ENCODE measurements around the gene AP5S1. TPM values are rescaled to one million over a fixed set of nuclear protein-coding genes. Genes with fewer than 3 reads are reported as not detected.
A peak's percentile ranks its signal among the peaks of the same experiment; 100 is the strongest.

Gene AP5S1
- total and polyA plus RNA-seq, 2 experiments from 2014 or later: 7.6 to 22.9 TPM

- Histone ChIP-seq H3K4me3 (no peak overlapping the region), H3K36me3 (peaks cover 2% of the 10 kb centered on the region), H3K27me3 (no peaks in the 10 kb centered on the region), H3K4me1 (ENCODE audit: low read depth) (no peaks in the 10 kb centered on the region), H3K27ac (no peak overlapping the region), H3K9me3 (ENCODE audit: low read depth) (no peaks in the 10 kb centered on the region)
- no peak for TF ChIP-seq CTCF (IDR thresholded peaks at IDR 0.05; ENCODE audit: low read depth, low read length)
- DNase-seq (ENCODE audit: low read depth in 1 of 2, low spot score in 1 of 2): no peak
These were observed 51.4 kb downstream of the AP5S1 start for GRCh38 chr20:3871550-3872265.

GRCh38 chr20:3873507-3873906, 53.2 kb downstream of the AP5S1 start:
- Histone ChIP-seq H3K4me3 (no peak overlapping the region), H3K27me3 (no peaks in the 10 kb centered on the region), H3K27ac (no peak overlapping the region), H3K36me3 (peaks cover 2% of the 10 kb centered on the region), H3K9me3 (ENCODE audit: low read depth) (no peaks in the 10 kb centered on the region), H3K4me1 (ENCODE audit: low read depth) (no peaks in the 10 kb centered on the region)
- no peak for TF ChIP-seq CTCF (IDR thresholded peaks at IDR 0.05; ENCODE audit: low read depth, low read length)
- DNase-seq (ENCODE audit: low read depth in 1 of 2, low spot score in 1 of 2): no peak

DNA sequence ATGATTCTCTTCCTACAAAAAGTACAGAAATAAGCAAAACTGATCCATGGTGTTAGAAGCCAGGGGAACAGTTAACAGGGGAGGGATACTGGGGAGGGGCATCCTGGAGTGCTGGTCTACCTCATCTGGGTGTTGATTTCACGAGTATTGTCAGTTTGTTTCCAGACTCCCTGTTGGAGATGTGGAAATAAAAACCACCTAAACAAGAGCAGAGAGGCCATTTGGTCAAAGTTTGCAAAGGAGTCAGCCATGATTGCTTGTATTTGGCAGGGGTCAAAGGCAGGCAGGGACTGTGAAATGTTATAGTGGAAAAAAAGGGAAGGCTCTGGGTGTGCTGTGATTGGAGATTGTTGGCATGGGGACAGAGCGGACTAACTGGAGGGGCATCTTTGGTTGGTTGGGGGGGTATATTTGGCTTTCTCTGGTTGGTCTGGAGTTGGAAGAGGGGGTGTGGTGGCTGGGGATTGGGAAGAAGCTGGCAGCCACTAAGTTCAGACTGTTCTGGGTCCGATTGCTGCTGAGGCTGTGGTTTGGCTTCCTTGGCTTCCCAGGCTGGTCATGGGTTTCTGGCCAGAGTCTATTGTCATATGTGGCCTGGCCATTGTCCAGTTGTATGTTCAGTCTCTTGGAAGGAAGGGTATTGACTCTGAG, 54.0 kb downstream of the AP5S1 start:
- H3K4me1 ChIP-seq (ENCODE audit: low read depth): no peaks in the 10 kb centered on the region
- H3K27ac ChIP-seq: no peak overlapping the region
- no peaks in the 10 kb centered on the region for H3K9me3 ChIP-seq (ENCODE audit: low read depth)
- peak in 1 of 2 donors; percentile 59 for DNase-seq (ENCODE audit: low read depth in 1 of 2, low spot score in 1 of 2)
- no peak overlapping the region for H3K4me3 ChIP-seq
- TF ChIP-seq CTCF (IDR thresholded peaks at IDR 0.05; ENCODE audit: low read depth, low read length): no peak
- H3K27me3 ChIP-seq: no peaks in the 10 kb centered on the region
- H3K36me3 ChIP-seq: peaks cover 2% of the 10 kb centered on the region

DNA sequence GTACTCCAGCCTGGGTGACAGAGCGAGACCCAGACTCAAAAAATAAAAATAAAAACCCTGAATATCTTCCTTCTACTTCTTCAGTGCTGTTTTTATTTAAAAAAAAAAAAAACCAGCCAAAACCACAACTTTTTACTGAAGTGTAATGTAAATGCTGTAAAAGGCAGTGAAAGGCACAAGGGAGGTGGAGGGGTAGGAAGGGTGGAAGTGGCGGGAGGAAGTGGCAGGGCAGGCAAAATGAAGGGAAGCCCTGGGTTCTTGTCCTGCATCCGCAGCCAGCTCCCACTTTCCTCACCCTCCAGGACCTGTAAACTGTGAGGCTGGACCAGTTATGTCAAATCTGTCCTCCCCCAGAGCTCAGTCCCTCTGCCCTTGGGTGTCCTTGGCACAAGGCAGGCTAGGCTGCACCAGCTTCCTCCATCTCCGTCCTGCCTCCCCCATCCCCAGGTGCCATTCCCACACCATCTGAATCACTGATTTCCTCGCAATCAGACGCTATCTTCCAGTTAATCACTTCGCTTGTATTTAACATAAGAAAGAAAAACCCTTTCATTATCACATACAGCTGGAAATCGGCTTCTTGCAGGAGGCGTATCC, 55.1 kb downstream of the AP5S1 start:
- Histone ChIP-seq H3K27me3 (no peaks in the 10 kb centered on the region), H3K36me3 (peaks cover 2% of the 10 kb centered on the region), H3K9me3 (ENCODE audit: low read depth) (no peaks in the 10 kb centered on the region), H3K4me3 (no peak overlapping the region), H3K4me1 (ENCODE audit: low read depth) (no peaks in the 10 kb centered on the region), H3K27ac (peak overlapping the region; percentile 40)
- TF ChIP-seq CTCF (IDR thresholded peaks at IDR 0.05; ENCODE audit: low read depth, low read length): no peak
- DNase-seq (ENCODE audit: low read depth in 1 of 2, low spot score in 1 of 2): no peak

GRCh38 chr20:3876000-3876399, 55.7 kb downstream of the AP5S1 start:
- no peaks in the 10 kb centered on the region for H3K27me3 ChIP-seq
- no peak for TF ChIP-seq CTCF (IDR thresholded peaks at IDR 0.05; ENCODE audit: low read depth, low read length)
- no peaks in the 10 kb centered on the region for H3K9me3 ChIP-seq (ENCODE audit: low read depth)
- H3K4me1 ChIP-seq (ENCODE audit: low read depth): no peaks in the 10 kb centered on the region
- H3K36me3 ChIP-seq: peaks cover 2% of the 10 kb centered on the region
- H3K4me3 ChIP-seq: no peak overlapping the region
- peak overlapping the region; percentile 40 for H3K27ac ChIP-seq
- DNase-seq (ENCODE audit: low read depth in 1 of 2, low spot score in 1 of 2): no peak
